ENCODE results near the gene STX7.
"Not testable (repeated sequence)": the region's sequence is repeated elsewhere in the genome, so short reads cannot be mapped to it uniquely, and the experiment has no call there.

Gene STX7, protein sequence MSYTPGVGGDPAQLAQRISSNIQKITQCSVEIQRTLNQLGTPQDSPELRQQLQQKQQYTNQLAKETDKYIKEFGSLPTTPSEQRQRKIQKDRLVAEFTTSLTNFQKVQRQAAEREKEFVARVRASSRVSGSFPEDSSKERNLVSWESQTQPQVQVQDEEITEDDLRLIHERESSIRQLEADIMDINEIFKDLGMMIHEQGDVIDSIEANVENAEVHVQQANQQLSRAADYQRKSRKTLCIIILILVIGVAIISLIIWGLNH

GRCh38 chr6:132512638-132513632, at the start of gene STX7:
Gene STX7 (minus strand): TSS chr6:132513116. CDS start chr6:132503530, 9,586 bp downstream.
- DNase-seq (ENCODE audit: low read depth, low spot score) = peak; percentile 65

DNA sequence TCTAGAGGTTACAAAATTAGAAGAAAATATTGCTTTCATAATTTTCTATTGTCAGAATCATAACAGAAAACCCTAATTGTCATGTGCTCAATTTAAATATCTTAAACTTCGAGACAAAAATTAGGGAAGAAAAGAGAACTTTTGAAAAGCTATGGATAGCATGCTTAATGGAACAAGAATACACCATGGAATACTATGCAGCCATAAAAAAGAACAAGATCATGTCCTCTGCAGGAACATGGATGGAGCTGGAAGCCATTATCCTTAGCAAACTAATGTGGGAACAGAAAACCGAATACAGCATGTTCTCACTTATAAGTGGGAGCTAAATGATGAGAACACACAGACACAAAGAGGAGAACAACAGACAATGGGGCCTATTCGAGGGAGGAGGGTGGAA, 47.2 kb upstream of the STX7 start:
- not testable (repeated sequence) for DNase-seq (ENCODE audit: low read depth, low spot score)

- DNase-seq (ENCODE audit: low read depth, low spot score) = no peak
Measured at GRCh38 chr6:132552372-132552771, 39.5 kb upstream of the STX7 start, which contains the start of gene TAAR8. Gene TAAR8 (plus strand): TSS chr6:132552672. CDS start chr6:132552693, 21 bp downstream.

GRCh38 chr6:132551214-132551613, 38.3 kb upstream of the STX7 start:
- DNase-seq (ENCODE audit: low read depth, low spot score) = no peak

- DNase-seq (ENCODE audit: low read depth, low spot score) = no peak
Measured at GRCh38 chr6:132548746-132549463, 36.0 kb upstream of the STX7 start.

DNA sequence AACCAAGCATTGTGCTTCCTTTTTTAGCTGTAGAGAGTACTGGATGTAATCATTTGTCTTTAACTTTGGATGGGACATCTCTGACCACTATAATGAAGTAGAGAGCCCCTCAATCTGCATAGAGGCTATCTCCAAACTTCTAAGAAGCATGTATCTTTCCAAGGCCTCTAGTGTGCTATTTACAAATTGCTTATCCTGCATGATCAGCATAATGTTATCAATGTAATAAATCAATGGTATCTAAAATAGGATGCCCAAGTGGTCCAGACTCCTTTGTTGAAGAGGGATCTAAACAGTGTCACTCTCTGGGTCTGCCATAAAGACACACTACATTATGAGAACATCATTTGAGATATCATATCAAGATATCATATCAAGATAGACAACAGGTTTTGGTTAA, 31.9 kb upstream of the STX7 start:
- DNase-seq (ENCODE audit: low read depth, low spot score) = no peak

GRCh38 chr6:132537977-132538376, 25.1 kb upstream of the STX7 start, which contains the start of gene TAAR9:
Gene TAAR9 (plus strand): TSS chr6:132538277. CDS start chr6:132538290, 13 bp downstream.
- no peak for DNase-seq (ENCODE audit: low read depth, low spot score)

DNA sequence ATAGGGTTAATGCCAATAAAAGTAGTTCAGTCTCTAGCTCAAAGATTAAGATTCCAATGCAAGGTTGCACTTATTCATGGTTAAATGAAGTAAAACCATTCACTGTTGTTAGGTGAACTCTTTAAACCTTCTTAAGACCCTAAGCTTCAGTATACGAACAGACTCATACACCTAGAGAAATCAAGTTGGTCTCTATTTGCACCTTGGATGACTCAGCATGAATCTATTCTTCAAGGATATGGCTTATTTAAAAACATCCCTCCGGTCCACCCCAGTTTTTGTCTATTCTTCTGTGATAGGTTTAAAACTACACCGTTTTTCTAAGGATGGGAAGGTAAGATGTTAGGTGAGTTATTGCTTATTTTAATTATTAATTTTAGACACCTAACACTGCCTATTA, 24.2 kb upstream of the STX7 start:
- DNase-seq (ENCODE audit: low read depth, low spot score) = no peak

- not testable (repeated sequence) for DNase-seq (ENCODE audit: low read depth, low spot score)
Measured at GRCh38 chr6:132534546-132534945, 21.6 kb upstream of the STX7 start.

DNA sequence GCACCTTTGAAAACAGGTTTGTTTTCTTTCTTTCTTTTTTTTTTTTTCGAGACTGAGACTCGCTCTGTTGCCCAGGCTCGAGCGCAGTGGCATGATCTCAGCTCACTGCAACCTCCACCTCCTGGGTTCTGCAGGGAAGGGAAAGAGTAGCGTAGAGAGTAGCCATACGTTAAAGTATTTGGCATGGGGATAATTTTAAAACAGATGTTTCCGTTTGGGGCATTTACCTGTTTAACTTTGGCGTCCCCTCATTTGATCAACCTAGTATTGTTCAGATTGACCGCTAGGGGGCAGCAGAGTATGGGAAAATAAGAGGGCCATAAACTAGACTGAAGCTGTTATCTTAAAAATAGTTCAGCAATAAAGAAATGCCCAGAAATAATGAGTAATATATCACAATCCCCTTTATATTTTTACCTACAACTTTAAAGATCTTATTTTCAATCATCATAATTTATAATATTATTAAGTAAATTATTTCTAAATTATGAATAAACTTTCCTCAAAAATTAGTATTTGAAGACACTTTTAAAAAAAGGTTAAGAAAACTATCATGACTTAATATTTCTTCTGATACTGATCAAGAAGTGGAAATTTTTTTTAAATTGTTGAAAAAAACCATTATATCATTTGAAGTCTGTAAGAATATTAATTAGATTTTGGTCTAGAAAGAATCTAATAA, 17.5 kb upstream of the STX7 start:
- DNase-seq (ENCODE audit: low read depth, low spot score) = peak; percentile 62

DNA sequence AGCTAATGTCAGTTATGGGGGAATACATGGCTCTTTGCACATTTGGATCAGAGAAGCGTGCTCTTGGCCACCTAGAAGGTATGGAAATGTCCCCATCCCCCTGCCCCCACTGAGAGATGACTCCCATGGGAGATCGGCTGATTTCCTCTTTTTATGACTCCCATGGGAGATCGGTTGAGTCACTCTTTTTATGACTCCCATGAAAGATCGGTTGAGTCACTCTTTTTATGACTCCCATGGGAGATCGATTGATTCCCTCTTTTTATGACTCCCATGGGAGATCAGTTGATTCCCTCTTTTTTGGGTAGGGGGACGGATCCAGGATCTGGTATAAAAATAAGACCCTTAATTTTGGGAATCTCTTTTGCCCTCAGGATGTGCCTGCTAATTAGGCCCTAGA, 14.9 kb upstream of the STX7 start:
- no peak for DNase-seq (ENCODE audit: low read depth, low spot score)

DNA sequence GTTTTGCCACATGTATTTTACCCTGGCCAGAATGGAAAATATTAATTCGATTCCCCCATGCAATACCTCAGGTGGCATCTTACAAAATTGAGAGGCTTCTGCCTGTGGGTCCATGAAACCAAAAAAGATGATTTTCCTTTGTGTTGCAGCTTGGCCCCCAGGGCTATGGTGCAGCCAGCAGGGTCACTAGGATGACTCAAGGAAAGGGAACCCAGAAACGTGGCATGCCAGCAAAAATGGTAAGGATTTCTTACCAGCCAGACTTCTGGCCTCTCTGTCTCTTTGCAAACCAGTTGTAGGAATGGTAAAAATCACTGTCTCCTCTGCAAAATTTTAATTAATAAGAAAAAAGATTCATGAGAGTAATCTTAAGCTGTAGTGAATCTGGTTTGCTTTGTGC, 13.5 kb upstream of the STX7 start:
- no peak for DNase-seq (ENCODE audit: low read depth, low spot score)

DNA sequence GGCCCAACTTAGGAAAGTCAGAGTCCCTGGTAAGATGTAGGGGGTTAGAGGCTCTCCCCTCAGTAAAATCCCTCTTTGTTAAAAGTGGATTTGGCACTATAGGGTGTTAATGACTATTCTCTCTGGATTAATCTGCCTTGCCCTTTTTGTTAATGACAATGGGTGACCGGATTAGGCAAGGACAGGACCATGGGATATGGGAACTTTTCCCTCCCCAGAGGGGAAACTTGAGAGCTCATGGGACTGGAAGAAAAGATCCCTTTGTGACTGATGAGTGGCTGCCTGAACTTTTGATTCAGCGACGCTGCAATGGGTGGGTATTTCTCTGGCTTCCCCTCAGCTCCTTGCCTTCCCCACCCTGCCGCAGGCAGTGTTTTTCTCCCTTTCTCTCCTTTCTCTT, 12.9 kb upstream of the STX7 start:
- DNase-seq (ENCODE audit: low read depth, low spot score) = no peak

GRCh38 chr6:132524646-132525045, 11.7 kb upstream of the STX7 start:
- no peak for DNase-seq (ENCODE audit: low read depth, low spot score)

DNA sequence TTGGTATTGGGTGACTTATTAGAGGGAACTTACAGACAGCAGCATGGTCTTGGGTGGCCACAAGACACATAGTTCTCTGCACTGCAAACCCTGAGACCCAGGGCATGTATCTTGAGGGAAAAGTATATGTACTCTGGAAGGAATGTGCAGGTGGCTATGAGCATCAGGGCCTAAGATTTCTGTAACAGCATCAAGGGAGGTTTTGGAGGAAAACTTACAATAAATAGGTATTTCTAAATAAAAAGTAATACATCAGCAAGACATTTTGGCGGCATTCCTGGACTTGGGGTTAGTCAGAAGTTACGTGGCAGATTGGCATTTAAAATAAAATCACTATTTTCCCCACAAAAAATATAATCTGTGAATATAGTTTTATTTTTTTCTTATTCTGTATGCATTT, 8.0 kb upstream of the STX7 start:
- DNase-seq (ENCODE audit: low read depth, low spot score) = no peak

DNA sequence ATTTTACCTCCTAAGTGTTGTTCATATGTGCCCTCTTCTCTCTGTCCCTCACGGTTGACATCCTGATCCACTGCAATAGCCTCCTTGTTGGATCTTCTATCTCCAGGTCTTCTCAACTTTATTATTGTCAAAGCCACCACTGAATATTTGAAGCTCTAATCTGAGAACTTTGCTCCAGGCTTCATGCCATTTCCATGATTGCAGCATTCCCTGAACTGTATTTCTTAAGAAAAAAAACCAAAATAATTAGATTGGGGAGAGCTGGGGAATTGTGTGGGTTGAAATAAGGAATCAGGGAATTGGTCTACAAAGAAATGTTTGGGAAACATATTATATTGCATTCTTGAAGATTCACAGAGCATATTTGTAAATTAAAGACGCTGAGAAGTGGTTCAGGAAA, 2.5 kb upstream of the STX7 start:
- no peak for DNase-seq (ENCODE audit: low read depth, low spot score)

GRCh38 chr6:132513831-132514545, 1.1 kb upstream of the STX7 start:
- DNase-seq (ENCODE audit: low read depth, low spot score) = no peak

GRCh38 chr6:132512342-132512637, 626 bp downstream of the STX7 start:
- no peak for DNase-seq (ENCODE audit: low read depth, low spot score)

DNA sequence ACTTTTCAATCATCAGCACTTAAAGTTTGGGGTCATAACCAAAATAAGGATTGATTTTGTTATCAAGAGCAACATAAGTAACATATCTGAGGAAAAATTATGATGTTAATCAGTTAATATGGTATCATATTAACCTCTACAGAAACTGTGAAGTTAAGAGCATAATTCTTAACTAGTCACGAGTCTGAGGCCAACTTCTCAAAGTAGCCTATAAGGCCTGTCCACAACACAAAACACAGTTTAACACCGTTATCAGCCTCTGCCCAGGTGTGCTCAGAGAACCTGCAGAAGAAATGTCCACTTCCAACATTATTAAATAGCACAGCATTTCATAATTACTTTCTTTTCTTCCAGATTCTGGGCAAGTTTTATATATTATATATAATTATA, 1.1 kb downstream of the STX7 start:
- DNase-seq (ENCODE audit: low read depth, low spot score) = no peak

DNA sequence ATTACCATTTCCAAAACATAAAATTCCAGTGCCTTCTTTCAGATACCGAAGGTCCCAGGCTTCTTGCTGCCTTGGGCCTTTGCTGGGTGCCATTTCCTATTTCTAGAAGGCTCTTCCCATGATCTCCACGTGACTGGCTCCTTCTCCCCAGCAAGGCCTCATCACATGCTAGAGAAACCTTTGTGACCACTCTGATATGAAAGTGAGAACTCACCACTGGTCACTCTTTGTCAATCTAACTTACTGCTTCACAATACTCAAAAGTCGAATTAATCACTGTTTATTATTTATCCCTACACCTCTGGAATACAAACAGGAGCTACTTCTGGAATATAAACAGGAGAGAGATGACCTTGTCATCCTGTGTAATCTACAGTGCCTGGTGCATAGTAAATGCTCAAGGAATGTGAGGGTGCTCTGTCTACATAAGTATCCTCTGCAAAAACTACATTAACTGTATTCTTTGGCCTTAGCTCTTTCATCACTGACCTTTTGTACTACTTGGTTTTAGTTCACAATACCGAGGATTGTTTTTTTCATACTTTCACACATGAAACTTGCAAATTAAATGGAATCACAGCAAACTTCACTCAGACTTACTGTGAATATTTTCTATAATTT, 1.6 kb downstream of the STX7 start:
- DNase-seq (ENCODE audit: low read depth, low spot score) = no peak
